Measurements from ENCODE around the gene THRA. TPM values are rescaled to one million over a fixed set of nuclear protein-coding genes. Genes with fewer than 3 reads are reported as not detected.

THRA gene
- total RNA-seq, 2 donors from 2014 or later: 50.8 to 65.8 TPM

DNA sequence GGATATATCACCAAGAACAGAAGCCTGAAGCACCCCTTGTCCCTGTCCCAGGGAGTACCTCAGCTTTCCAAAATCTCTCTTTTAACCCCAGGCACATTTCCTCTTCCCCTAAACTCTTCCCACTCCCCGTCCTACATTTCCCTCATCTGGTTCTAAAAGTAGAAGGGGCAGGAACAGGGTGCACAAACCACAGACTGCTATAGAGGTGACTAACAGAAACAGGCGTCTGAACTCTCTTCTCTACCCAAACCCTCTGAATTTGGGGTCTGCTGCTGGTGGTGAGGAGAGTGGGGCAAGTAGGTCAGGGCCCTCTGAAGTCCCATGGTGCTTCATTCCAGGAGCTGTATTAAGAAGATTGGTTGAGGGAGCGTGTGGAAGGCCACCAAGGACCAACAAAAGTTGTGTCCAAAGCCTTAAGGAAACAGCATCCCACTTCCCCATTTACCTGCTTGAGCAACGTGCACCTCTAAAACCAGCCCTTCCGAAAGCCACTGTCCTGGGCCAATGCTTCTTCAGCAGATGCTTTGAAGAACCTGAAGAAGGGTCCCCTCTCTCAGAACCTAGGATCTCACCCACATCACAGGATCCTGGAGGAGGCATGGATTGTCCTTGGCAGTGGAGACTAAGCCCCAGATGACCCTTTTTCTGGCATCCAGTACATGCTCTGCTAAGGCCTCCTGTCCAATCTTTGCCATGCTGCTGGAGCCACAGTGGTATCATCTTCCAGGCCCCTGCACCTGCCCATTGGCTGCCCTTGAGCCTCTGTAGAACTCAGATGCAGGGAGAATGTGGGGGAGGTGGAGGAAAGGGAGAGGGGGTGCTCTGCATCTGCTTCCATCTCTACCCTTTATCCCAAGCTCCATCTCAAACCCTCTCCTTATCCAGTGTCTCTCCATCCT is 43.3 kb downstream of the THRA start:
- DNase-seq (ENCODE audit: low spot score): no peak
- intact Hi-C loops (cut with DNase I): no loop called here

GRCh38 chr17:40106760-40107521 is 44.2 kb downstream of the THRA start:
- intact Hi-C loops (cut with DNase I): no loop called here
- DNase-seq (ENCODE audit: low spot score): no peak

DNA sequence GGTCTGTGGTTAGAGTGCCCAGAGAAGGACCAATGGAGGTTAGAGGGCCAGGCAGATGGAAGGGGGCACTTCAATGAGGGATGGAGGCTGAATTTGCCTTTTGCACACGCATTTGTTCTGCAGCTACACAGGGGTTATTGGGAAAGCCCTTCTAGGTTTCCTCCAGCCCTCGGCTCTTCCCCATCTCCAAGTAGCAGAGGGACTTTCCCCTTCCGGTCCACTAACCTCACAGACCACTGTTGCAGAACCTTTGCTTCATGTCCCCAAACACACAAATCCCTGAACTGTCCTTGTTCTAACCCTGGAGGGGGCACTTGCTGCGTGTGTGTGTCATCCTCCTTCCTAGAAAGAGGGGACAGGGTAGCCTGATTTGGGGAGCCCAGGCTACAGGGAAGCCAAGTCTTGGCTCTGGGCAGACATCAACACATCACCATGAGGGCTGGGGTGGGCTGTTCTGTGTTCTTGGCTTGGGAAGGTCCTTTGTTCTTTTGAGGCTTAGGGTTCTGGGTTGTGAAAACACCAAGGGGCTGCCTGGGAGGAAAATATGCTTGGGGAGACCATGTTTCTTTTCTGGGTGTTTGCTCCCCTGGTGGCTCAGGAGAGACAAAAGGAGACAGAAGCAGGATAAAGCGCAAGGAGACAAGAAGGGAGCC is 44.9 kb downstream of the THRA start:
- no peak for DNase-seq (ENCODE audit: low spot score)
- intact Hi-C loops (cut with DNase I): no loop called here

DNA sequence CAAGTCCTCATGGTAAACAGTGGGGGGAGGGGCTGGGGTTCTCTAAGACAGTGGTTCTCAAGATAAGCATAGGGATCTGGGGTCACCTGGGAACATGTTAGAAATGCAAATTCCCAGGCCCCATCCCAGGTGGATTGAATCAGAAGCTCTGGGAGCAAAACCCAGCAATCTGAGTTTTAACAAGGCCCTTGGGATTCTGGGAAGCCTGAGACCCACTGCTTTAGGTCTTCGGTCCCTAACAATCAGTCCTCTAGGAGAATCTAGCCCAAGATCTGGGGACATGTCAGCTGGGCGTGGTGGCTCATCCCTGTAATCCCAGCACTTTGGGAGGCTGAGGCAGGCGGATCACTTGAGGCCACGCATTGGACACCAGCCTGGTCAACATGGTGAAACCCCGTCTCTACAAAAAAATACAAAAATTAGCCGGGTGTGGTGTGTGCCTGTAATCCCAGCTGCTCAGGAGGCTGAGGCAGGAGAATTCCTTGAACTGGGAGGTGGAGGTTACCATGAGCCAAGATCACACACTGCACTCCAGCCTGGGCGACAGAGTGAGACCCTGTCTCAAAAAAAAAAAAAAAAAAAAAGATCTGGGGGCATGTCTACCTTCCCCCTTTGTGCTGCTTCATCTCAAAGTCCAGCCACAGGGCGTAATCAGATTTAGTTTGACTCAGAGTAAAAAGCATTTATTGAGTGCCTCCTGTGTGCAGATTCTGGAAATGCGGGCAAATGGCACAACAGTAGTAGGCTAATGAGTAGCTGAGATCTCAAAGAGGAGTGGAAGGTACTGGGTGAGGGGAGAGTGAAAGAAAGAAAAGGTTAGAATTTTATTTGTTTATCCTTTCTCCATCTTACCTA is 46.4 kb downstream of the THRA start:
- DNase-seq (ENCODE audit: low spot score): no peak
- intact Hi-C loops (cut with DNase I): no loop called here

GRCh38 chr17:40110026-40110845 is 47.5 kb downstream of the THRA start:
- DNase-seq (ENCODE audit: low spot score): peak; percentile 51
- intact Hi-C loops (cut with DNase I): loop anchor here in 1 of 2 donors (10.0 kb wide), 1 partner anchor 45 kb away; the partner anchor contains the start of gene THRA

- intact Hi-C loops (cut with DNase I): loop anchor here in 1 of 2 donors (10.0 kb wide), 1 partner anchor 47 kb away; the partner anchor contains the start of gene THRA
- DNase-seq (ENCODE audit: low spot score): peak; percentile 96
These were observed 48.7 kb downstream of the THRA start for GRCh38 chr17:40111221-40112128.

GRCh38 chr17:40112191-40112711 is 49.5 kb downstream of the THRA start:
- peak; percentile 18 for DNase-seq (ENCODE audit: low spot score)
- intact Hi-C loops (cut with DNase I): loop anchor here in 1 of 2 donors (10.0 kb wide), 1 partner anchor 47 kb away; the partner anchor contains the start of gene THRA

GRCh38 chr17:40112718-40113109 is 49.9 kb downstream of the THRA start:
- intact Hi-C loops (cut with DNase I): loop anchor here in 1 of 2 donors (10.0 kb wide), 1 partner anchor 48 kb away; the partner anchor contains the start of gene THRA
- peak; percentile 66 for DNase-seq (ENCODE audit: low spot score)

GRCh38 chr17:40113110-40113906 is 50.5 kb downstream of the THRA start:
- DNase-seq (ENCODE audit: low spot score): peak; percentile 96
- intact Hi-C loops (cut with DNase I): loop anchor here in 1 of 2 donors (10.0 kb wide), 1 partner anchor 49 kb away; the partner anchor contains the start of gene THRA

DNA sequence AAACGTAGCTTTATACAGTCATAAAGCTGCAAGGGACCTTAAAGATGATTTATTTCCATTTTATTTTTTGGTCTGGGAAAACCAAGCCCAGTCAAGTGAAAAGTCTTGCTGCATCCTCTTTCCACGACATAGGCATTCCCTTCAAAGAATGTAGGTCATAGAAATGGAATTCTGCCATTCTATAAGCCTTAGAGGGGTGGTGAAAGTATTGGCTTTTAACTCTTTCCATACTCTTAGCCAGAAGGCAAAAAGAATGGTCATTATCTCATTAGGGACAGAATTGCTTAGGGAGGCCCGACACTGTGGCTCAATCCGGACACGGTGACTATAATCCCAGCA is 51.1 kb downstream of the THRA start:
- intact Hi-C loops (cut with DNase I): loop anchor here (1.0 to 10.0 kb wide), 2 partner anchors 17 to 49 kb away; partner anchors contain the start of gene THRA (in 1 of the 2)
- no peak for DNase-seq (ENCODE audit: low spot score)

DNA sequence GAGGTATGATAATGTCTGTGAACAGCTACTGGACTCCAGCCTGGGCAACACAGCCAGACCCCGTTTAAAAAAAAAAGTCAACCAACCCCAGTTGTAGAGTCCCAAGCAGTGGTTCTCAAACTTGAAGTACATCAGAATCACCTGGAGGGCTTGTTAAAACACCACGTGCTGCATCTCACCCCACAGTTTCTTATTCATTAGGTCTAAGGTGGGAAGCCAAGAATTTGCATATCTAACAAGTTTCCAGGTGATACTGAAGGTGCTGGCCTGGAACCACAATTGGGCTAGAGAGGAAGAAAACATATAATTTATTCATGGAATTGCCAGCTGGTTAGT is 52.3 kb downstream of the THRA start:
- intact Hi-C loops (cut with DNase I): loop anchor here in 1 of 2 donors (10.0 kb wide), 1 partner anchor 50 kb away; the partner anchor contains the start of gene THRA
- DNase-seq (ENCODE audit: low spot score): no peak

DNA sequence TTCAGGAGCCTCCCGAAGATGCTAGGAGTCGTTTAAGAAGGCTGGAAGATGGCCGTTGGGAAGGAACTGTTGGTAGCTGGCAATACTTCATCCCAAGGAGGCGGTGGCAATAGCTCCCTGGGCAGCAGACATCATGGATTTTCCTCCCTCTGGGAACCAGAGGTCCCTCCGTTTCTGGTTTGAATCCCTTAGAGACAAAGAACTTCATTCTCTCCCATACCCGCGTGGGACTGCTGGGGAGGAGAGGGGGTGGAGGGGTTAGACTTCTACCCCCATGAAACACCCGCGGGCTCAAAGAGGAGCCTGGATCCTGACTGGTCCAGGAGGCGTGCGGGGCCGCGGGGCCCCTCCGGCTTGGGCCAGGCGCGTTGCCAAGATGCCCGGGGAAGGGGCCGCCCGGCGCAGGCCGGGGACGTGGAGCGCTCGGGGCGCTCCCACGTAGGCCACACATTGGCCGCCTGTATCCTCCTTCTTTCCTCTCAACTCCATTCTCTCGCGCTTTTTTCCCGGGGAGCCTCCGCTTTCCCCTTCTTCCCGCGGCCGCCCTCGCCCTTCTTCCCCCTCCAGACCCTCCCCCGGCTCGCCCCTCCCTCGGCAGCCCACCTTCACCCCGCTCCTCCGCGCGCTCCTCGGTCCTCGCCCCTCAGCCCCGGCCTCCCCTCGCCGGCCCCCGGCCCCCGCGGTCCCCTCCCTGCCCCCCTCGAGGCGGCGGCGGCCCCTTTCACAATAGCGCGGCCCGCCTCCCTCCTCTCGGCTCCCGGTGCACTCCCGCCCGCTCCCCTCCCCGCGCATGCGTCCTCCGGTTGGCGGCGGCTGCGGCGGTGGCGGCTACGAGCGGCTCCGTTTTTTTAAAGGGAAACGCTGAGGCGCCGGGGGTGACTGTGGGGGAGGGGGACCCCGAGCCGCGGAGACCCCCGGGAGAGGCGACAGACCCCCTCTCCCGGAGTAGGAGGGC is 58.7 kb downstream of the THRA start, which contains the start of gene MSL1:
Gene MSL1 (plus strand): TSS at position 791 of the 955 bp plus-strand sequence. CDS start 642 bp downstream, outside the sequence.
- intact Hi-C loops (cut with DNase I): loop anchor here in 1 of 2 donors (5.0 kb wide), 1 partner anchor 46 kb away; no protein-coding TSS in a partner anchor
- DNase-seq (ENCODE audit: low spot score): peak; percentile 97

- peak; percentile 87 for DNase-seq (ENCODE audit: low spot score)
- intact Hi-C loops (cut with DNase I): loop anchor here in 1 of 2 donors (5.0 kb wide), 1 partner anchor 45 kb away; no protein-coding TSS in a partner anchor
These were observed 59.6 kb downstream of the THRA start for GRCh38 chr17:40122136-40122998.

Measured in posterior vena cava (tissue), 2 donors.